GM18519 (cell line): ENCODE measurements around the gene HRK.

Source experiments
- ATAC-seq: cut with Tn5 transposase; IDR thresholded peaks from one replicate; pipeline ENCODE4 v1.9.1; 2021; ENCODE audit warnings: mild to moderate bottlenecking, moderate library complexity; ENCODE audit not compliant: unreplicated experiment, low FRiP score

Gene HRK

GRCh38 chr12:116881325-116881876 is at the start of gene HRK:
HRK (minus strand) TSS chr12:116881441; CDS start chr12:116881307, 134 bp downstream.
- peak; percentile 12 for ATAC-seq

- no peak for ATAC-seq
Measured at GRCh38 chr12:116929885-116930284, 48.6 kb upstream of the HRK start.

GRCh38 chr12:116928504-116928903 is 47.3 kb upstream of the HRK start:
- no peak for ATAC-seq

GRCh38 chr12:116927244-116927940 is 46.2 kb upstream of the HRK start:
- no peak for ATAC-seq

- no peak for ATAC-seq
Measured at GRCh38 chr12:116926283-116927243, 45.3 kb upstream of the HRK start.

- ATAC-seq = no peak
Measured at GRCh38 chr12:116924558-116925453, 43.6 kb upstream of the HRK start.

- ATAC-seq = peak; percentile 43
Measured at GRCh38 chr12:116922194-116922897, 41.1 kb upstream of the HRK start.

GRCh38 chr12:116920939-116921338 is 39.7 kb upstream of the HRK start:
- ATAC-seq = no peak

GRCh38 chr12:116919706-116920485 is 38.7 kb upstream of the HRK start:
- ATAC-seq = no peak

GRCh38 chr12:116919247-116919661 is 38.0 kb upstream of the HRK start:
- ATAC-seq = no peak

GRCh38 chr12:116918464-116918863 is 37.2 kb upstream of the HRK start:
- no peak for ATAC-seq

GRCh38 chr12:116916714-116917114 is 35.5 kb upstream of the HRK start:
- peak; percentile 94 for ATAC-seq

- ATAC-seq = no peak
Measured at GRCh38 chr12:116916122-116916521, 34.9 kb upstream of the HRK start.

GRCh38 chr12:116915326-116915725 is 34.1 kb upstream of the HRK start:
- ATAC-seq = no peak

- no peak for ATAC-seq
Measured at GRCh38 chr12:116910645-116911451, 29.6 kb upstream of the HRK start, which contains the start of gene FBXW8. FBXW8 (plus strand) TSS chr12:116910950; CDS start chr12:116911038, 88 bp downstream.

GRCh38 chr12:116910280-116910644 is 29.0 kb upstream of the HRK start:
- ATAC-seq = no peak

GRCh38 chr12:116906285-116906684 is 25.0 kb upstream of the HRK start:
- no peak for ATAC-seq

- ATAC-seq = no peak
Measured at GRCh38 chr12:116903818-116904217, 22.6 kb upstream of the HRK start.
